ENCODE data around the gene TNFAIP1.

TNFAIP1 gene

DNA sequence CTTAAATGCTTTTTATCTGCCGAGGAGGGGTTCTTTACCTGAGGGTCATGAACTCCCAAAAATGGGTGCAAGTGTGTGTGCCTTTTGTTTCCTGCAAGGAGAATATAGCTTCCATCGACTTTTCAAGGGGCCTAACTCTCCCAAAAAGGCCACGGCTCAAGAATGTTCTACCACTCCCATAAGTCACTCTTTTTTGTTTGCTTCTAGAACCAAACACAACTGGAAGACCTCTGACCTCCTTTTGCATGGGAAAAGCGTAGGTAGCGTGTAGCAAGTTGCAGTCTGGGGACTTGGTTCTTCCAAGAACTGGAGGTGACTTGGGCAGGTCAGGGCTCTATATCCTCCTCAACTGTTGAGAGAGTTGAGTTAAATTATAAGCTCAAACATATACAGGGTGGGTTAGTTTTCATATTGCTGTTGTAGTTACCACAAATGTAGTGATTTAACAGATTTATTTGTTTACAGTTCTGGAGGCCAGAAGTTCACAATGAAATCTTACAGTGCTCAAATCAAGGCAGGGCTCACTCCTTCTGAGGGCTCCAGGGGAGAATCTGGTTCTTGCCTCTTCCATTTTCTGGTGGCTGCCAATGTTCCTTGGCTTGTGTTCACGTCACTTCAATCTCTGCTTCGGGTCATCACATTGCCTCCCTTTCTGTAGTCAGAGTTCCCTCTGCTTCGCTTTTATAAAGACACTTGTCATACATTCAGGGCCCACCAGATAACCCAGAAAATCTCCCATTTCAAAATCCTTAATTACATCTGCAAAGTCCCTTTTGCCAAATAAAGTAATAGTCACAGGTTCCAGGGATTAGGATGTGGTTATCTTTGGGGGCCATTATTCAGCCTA, 15.1 kb upstream of the TNFAIP1 start:
- peak overlapping the region; percentile 90 for H3K9ac ChIP-seq (ENCODE audit: low read length)
- TF ChIP-seq, protein P1, sequence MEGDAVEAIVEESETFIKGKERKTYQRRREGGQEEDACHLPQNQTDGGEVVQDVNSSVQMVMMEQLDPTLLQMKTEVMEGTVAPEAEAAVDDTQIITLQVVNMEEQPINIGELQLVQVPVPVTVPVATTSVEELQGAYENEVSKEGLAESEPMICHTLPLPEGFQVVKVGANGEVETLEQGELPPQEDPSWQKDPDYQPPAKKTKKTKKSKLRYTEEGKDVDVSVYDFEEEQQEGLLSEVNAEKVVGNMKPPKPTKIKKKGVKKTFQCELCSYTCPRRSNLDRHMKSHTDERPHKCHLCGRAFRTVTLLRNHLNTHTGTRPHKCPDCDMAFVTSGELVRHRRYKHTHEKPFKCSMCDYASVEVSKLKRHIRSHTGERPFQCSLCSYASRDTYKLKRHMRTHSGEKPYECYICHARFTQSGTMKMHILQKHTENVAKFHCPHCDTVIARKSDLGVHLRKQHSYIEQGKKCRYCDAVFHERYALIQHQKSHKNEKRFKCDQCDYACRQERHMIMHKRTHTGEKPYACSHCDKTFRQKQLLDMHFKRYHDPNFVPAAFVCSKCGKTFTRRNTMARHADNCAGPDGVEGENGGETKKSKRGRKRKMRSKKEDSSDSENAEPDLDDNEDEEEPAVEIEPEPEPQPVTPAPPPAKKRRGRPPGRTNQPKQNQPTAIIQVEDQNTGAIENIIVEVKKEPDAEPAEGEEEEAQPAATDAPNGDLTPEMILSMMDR (IDR thresholded peaks at IDR 0.05; ENCODE audit: low read depth, low read length), result no peak
- peak overlapping the region; percentile 84 for H3K4me3 ChIP-seq (ENCODE audit: low read length)
- H2AFZ ChIP-seq (ENCODE audit: low read depth, low read length), result no peak overlapping the region
- H3K27ac ChIP-seq (ENCODE audit: low read length), result peak overlapping the region; percentile 73
- H4K20me1 ChIP-seq (ENCODE audit: insufficient read depth, low read length), result peaks cover 37% of the 10 kb centered on the region
- peaks cover 58% of the 10 kb centered on the region for H3K4me1 ChIP-seq (ENCODE audit: low read length)
- H3K79me2 ChIP-seq (ENCODE audit: low read length), result peaks cover 86% of the 10 kb centered on the region
- no peaks in the 10 kb centered on the region for H3K9me3 ChIP-seq (ENCODE audit: insufficient read depth, low read length)
- peak overlapping the region; percentile 97 for H3K4me2 ChIP-seq (ENCODE audit: low read length)
- H3K36me3 ChIP-seq (replicated peaks; ENCODE audit: low read depth, low read length), result peaks cover 34% of the 10 kb centered on the region
- no peaks in the 10 kb centered on the region for H3K27me3 ChIP-seq (ENCODE audit: low read depth, low read length)

DNA sequence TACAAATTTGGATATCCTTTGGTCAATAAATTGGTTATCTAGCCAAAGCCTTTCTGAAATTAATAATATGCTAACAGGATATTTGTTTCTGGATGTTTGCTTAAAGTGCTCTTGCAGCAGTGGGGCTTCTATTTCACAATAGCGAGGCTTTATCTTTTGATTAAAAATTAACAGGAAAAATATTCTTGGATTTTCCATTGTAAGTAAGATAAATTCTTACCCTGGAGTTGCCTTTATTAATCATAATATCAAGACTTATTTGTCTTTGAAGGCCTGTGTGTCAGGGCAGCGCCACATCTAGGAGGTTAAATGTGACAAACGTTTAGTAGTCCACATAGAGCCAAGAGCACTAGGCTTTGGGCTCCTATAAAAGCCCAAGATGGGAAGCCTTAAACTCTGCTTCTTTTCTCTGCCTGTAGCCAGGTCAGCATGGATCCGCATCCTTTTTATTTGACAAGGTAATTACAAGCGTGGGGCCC, 11.3 kb upstream of the TNFAIP1 start:
- H3K4me2 ChIP-seq (ENCODE audit: low read length), result peak overlapping the region; percentile 49
- H3K9ac ChIP-seq (ENCODE audit: low read length), result no peak overlapping the region
- peaks cover 53% of the 10 kb centered on the region for H4K20me1 ChIP-seq (ENCODE audit: insufficient read depth, low read length)
- H3K9me3 ChIP-seq (ENCODE audit: insufficient read depth, low read length), result no peaks in the 10 kb centered on the region
- H3K36me3 ChIP-seq (replicated peaks; ENCODE audit: low read depth, low read length), result peaks cover 70% of the 10 kb centered on the region
- H3K4me1 ChIP-seq (ENCODE audit: low read length), result peaks cover 82% of the 10 kb centered on the region
- peak overlapping the region; percentile 13 for H3K4me3 ChIP-seq (ENCODE audit: low read length)
- H3K27ac ChIP-seq (ENCODE audit: low read length), result peak overlapping the region; percentile 94
- H3K27me3 ChIP-seq (ENCODE audit: low read depth, low read length), result no peaks in the 10 kb centered on the region
- peaks cover 96% of the 10 kb centered on the region for H3K79me2 ChIP-seq (ENCODE audit: low read length)
- TF ChIP-seq EZH2phosphoT487 (IDR thresholded peaks at IDR 0.05; ENCODE audit: low read depth), result no peak
- H2AFZ ChIP-seq (ENCODE audit: low read depth, low read length), result no peak overlapping the region

- peak overlapping the region; percentile 94 for H3K27ac ChIP-seq (ENCODE audit: low read length)
- no peak overlapping the region for H3K9ac ChIP-seq (ENCODE audit: low read length)
- H3K27me3 ChIP-seq (ENCODE audit: low read depth, low read length), result no peaks in the 10 kb centered on the region
- peaks cover 93% of the 10 kb centered on the region for H3K79me2 ChIP-seq (ENCODE audit: low read length)
- peaks cover 53% of the 10 kb centered on the region for H4K20me1 ChIP-seq (ENCODE audit: insufficient read depth, low read length)
- H3K4me3 ChIP-seq (ENCODE audit: low read length), result peak overlapping the region; percentile 13
- TF ChIP-seq EZH2phosphoT487 (IDR thresholded peaks at IDR 0.05; ENCODE audit: low read depth), result no peak
- TF ChIP-seq, protein P1 (IDR thresholded peaks at IDR 0.05; ENCODE audit: low read depth, low read length), result no peak
- H2AFZ ChIP-seq (ENCODE audit: low read depth, low read length), result no peak overlapping the region
- H3K4me2 ChIP-seq (ENCODE audit: low read length), result peak overlapping the region; percentile 49
- no peaks in the 10 kb centered on the region for H3K9me3 ChIP-seq (ENCODE audit: insufficient read depth, low read length)
- peaks cover 71% of the 10 kb centered on the region for H3K36me3 ChIP-seq (replicated peaks; ENCODE audit: low read depth, low read length)
- H3K4me1 ChIP-seq (ENCODE audit: low read length), result peaks cover 82% of the 10 kb centered on the region
These were observed 10.8 kb upstream of the TNFAIP1 start for GRCh38 chr17:28324781-28325180.

DNA sequence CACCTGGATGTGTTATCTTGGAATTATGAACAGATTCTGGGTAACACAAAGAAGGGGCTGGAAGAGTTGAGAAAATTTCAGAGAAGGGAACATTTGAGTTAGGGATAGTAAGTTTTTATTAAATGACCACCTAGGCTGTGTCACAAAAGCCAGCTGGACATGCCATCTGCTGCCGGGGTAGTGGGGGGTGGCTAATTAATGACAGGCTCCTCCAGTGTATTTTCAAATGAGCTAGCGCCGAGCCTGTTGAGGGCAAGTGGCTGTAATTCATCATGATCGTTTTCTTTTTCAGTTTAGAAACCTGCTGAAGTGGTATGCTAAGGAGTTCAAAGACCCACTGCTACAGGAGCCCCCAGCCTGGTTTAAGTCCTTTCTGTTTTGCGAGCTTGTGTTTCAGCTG, 10.3 kb upstream of the TNFAIP1 start:
- no peak overlapping the region for H2AFZ ChIP-seq (ENCODE audit: low read depth, low read length)
- TF ChIP-seq, protein P1 (IDR thresholded peaks at IDR 0.05; ENCODE audit: low read depth, low read length), result no peak
- TF ChIP-seq EZH2phosphoT487 (IDR thresholded peaks at IDR 0.05; ENCODE audit: low read depth), result no peak
- peaks cover 80% of the 10 kb centered on the region for H3K4me1 ChIP-seq (ENCODE audit: low read length)
- H4K20me1 ChIP-seq (ENCODE audit: insufficient read depth, low read length), result peaks cover 53% of the 10 kb centered on the region
- H3K4me3 ChIP-seq (ENCODE audit: low read length), result peak overlapping the region; percentile 13; the same call in 1 of the 2 replicates
- peaks cover 68% of the 10 kb centered on the region for H3K36me3 ChIP-seq (replicated peaks; ENCODE audit: low read depth, low read length)
- no peak overlapping the region for H3K9ac ChIP-seq (ENCODE audit: low read length)
- peak overlapping the region; percentile 49 for H3K4me2 ChIP-seq (ENCODE audit: low read length)
- no peaks in the 10 kb centered on the region for H3K9me3 ChIP-seq (ENCODE audit: insufficient read depth, low read length)
- H3K27me3 ChIP-seq (ENCODE audit: low read depth, low read length), result no peaks in the 10 kb centered on the region
- peaks cover 88% of the 10 kb centered on the region for H3K79me2 ChIP-seq (ENCODE audit: low read length)
- peak overlapping the region; percentile 94 for H3K27ac ChIP-seq (ENCODE audit: low read length)

All from OCI-LY3 (cell line).